ENCODE results near the gene RAD54L.

DNA sequence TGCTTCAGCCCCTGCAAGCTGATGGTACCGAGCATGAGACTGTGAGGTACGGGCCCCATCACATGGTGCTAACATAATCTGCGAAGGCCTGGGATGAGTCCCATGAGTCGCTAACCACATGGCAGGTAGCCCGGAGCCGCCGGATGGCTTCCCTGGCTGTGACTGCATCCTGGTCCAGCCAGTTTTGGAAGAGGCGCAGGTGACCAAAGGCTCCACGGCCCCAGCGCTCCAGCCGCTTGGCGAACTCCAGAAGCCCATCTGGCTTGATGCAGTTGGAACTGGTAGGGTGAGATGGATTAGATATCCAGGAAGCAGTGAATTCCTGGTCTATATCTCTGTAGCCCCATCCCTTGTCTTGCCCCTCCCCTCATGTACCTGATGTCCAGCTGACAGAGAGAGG is 31.2 kb downstream of the RAD54L start:
- TF ChIP-seq EZH2 (IDR thresholded peaks at IDR 0.05) (no peak), EZH2phosphoT487 (IDR thresholded peaks at IDR 0.05; ENCODE audit: borderline replicate concordance) (no peak), YY1 (IDR thresholded peaks at IDR 0.05; ENCODE audit: extremely low read depth, insufficient replicate concordance, low read depth, low read length) (no peak), CTCF (IDR thresholded peaks at IDR 0.05 in 2 of 3, conservative IDR thresholded peaks at IDR 0.05 in 1 of 3; ENCODE audit: borderline replicate concordance in 1 of 3, insufficient read depth in 1 of 3, low read depth in 2 of 3, low read length in 2 of 3) (no peak), CBX3 (IDR thresholded peaks at IDR 0.05; ENCODE audit: low read depth) (no peak), SIN3A (IDR thresholded peaks at IDR 0.05; ENCODE audit: low read depth) (no peak)
- TF ChIP-seq, protein P1, sequence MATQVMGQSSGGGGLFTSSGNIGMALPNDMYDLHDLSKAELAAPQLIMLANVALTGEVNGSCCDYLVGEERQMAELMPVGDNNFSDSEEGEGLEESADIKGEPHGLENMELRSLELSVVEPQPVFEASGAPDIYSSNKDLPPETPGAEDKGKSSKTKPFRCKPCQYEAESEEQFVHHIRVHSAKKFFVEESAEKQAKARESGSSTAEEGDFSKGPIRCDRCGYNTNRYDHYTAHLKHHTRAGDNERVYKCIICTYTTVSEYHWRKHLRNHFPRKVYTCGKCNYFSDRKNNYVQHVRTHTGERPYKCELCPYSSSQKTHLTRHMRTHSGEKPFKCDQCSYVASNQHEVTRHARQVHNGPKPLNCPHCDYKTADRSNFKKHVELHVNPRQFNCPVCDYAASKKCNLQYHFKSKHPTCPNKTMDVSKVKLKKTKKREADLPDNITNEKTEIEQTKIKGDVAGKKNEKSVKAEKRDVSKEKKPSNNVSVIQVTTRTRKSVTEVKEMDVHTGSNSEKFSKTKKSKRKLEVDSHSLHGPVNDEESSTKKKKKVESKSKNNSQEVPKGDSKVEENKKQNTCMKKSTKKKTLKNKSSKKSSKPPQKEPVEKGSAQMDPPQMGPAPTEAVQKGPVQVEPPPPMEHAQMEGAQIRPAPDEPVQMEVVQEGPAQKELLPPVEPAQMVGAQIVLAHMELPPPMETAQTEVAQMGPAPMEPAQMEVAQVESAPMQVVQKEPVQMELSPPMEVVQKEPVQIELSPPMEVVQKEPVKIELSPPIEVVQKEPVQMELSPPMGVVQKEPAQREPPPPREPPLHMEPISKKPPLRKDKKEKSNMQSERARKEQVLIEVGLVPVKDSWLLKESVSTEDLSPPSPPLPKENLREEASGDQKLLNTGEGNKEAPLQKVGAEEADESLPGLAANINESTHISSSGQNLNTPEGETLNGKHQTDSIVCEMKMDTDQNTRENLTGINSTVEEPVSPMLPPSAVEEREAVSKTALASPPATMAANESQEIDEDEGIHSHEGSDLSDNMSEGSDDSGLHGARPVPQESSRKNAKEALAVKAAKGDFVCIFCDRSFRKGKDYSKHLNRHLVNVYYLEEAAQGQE (IDR thresholded peaks at IDR 0.05; ENCODE audit: low read depth): no peak

All from HCT116 (cell line).